T-helper 2 cell treated with Interferon-gamma antibody and Interleukin-4, amounts not matched to agents 100 ng/mL and 5 ng/mL, for 36 hours (primary cell): ENCODE results near the gene CDK5RAP2. TPM values are rescaled to one million over a fixed set of nuclear protein-coding genes. Genes with fewer than 3 reads are reported as not detected.
"Not testable (repeated sequence)": the region's sequence is repeated elsewhere in the genome, so short reads cannot be mapped to it uniquely, and the experiment has no call there.

ENCODE experiments used
- intact Hi-C: fragments of 100-400 bp; cut with micrococcal nuclease; formaldehyde crosslinking; loops from one replicate; pipeline ENCODE4 v1.15.1; 2023
- total RNA-seq: library from RNA; stranded (reverse); gene quantifications from 2 replicates; pipeline ENCODE4 v1.2.3, GENCODE V29; 2022

CDK5RAP2 gene
- total RNA-seq, 1 donor from 2014 or later, result 91.6 TPM

DNA sequence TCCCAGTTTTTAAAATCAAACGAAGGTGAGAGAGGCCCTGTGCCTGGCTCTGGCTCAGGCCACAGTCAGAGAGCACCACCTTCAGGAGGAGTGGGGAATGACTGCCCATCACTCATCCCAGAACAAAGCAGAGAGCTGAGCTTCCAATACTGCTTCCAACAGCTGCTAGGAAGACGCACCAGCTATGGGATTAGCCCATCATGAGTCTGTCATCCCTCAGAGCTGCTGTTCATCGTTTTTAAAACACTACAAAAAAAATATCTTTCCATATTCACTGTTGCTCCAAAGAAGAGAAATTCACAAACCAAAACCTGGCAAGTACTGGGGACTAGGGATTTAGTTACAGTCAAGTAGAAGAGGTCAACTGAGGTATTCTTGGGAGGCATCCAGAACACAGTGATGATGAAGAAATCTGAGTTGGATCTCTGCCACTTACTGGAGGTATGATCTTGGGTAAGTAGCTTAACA lies 102.4 kb downstream of the CDK5RAP2 start:
- intact Hi-C loops, result loop anchor here (5.0 kb wide), 2 partner anchors 185 to 515 kb away; no protein-coding TSS in a partner anchor

DNA sequence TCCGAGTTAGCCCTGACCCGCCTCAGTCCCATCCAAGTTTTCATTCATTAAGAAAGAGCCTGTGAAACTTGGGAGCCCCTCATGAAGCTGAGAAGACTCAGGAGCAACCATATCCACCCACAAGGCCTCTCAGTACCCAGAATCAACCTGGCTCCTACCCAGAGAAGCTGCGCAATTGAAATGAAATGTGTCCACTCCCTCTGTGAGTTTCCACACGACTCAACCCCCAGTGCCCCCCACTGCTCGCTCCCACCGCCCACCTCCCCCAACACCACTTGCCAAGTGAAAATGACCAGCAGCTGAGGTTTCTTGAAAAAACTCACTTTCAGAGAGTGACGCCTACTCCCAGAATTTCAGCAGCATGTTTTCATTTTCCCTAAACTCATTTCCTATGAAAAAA lies 104.6 kb downstream of the CDK5RAP2 start:
- intact Hi-C loops, result loop anchor here (5.0 kb wide), 2 partner anchors 183 to 513 kb away; no protein-coding TSS in a partner anchor

DNA sequence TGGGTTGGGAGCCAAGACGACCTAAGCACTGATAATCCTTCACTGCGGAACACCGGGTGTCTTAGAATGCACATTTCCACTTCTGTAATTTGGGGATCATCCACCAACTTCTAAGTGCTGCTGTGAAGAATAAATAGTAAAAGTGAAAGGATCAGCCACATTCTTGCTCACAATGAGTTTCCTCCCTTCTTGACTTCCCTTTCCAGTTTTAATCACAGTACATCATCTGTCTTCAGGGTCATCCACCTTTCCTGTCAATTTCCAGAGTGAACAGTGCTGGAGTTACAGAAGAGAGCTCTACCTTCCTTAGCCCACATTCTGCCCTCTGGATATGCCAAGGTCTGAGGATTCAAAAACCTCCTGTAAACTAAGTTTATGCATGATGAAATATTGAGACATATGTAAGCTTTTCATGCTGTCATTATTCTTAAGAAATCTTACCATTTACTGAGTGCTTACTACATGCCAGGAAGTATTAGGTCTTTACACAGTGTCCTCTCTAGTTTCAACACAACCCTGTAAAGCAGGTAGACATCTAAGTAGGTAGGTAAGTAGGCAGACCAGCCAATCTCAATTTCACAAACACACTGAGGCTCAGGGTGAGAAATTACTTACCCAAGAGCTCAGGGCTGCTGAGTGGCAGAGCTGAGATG lies 105.2 kb downstream of the CDK5RAP2 start:
- intact Hi-C loops, result loop anchor here (5.0 kb wide), 2 partner anchors 182 to 512 kb away; no protein-coding TSS in a partner anchor

DNA sequence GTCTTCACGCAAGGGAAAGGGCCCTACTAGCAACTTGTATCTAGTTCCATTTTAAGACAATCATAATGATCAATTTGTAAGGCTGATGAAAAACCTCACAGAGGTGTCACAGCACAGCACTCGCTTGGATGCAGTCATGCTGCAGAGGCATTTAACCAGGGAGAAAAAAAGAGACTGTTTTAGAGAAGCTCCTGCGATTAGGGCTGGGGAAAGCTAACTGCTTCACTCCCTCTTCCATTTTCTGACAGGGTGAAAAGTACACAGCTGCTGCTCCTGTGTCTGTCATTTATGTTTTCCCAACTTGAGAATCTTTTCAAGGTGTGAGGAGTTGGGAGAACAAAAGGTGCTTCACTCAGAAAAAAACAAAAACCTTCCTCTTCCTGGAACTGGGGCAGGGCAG lies 106.4 kb downstream of the CDK5RAP2 start:
- intact Hi-C loops, result no loop called here

DNA sequence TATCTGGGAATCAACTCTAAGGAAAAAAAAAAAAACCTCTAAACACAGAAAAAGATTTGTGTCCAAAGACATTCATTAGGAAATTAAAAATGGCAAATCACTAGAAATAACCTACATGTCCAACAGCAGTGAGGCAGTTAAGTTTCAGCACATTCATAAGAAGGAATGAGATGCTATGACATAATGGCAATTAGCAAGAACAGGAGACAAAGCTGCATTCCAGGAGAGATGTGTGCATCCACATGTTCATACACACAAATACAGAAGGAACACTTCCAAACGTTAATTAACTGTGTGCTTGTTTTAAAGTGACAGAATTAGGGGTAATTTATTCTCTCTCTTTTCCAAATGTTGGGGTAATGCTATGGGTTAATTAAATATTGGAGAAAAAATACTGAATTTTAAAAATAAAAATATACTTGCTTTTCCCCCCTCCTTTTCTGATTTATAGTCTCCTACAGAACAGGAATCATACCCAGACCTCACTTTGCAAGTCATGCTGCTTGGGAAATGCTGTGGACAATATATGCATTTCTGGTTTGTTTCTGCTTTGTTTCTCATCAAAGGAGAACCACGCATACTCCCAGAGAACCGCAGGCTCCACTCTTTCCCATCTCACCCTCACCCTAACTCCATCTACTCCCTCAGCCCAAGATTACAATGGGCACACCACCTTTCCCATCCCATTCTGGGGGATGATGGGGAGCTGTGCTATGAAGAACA lies 114.1 kb downstream of the CDK5RAP2 start:
- intact Hi-C loops, result no loop called here

DNA sequence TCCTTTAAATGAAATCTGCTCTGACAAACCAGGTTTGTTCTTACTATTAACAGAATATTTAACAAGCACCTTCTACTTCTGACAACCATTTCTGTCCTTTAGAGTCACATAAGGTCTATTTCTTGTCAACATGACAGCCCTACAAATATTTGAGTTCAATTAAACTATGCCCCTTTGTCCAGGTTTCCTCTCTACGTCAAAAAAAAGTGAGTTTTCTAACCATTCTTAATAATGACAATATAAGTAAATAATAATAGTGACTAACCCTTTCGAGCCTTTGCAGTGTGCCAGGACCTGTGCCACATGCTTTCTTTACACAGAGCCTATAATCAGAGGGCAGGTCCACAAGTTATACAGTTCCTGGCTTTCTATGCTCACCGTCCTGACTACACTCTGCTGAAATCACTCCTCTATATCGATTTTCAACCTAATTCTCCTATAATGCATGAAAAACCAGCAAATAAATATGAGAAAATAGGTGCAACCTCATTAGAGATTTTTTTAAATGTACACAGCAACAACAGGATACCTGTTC lies 115.0 kb downstream of the CDK5RAP2 start:
- intact Hi-C loops, result no loop called here

DNA sequence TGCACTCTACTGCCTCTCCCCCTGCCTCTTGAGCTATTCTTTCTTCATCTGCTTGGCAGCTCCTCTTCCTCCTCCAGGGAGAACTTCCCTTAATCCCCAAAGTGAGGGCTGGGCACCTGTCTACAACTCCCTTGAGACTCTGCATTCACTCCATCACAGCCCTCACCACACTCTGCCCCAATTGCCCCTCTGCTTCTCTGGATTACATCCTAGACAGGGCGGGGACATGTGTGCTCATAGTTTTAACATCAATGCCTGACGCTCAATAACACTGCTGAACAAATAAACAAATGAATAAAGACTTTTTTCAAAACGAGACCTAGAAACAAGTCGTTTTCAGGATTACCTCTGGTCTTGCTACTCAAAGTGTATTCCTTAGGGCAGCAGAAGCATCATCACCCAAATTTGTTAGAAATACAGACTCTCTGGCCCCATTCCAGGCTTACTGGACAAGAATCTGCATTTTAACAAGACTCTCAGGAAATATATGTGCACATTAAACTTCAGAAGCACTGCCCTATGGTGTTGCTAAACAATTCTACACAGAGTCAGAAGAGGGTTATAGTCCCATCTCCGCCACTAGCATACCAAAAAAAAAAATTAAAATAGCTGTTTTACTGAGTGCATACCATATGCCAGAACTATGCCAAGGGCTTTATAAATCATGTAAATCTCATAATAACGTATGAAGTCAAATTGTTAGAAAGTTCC lies 115.6 kb downstream of the CDK5RAP2 start:
- intact Hi-C loops, result no loop called here

DNA sequence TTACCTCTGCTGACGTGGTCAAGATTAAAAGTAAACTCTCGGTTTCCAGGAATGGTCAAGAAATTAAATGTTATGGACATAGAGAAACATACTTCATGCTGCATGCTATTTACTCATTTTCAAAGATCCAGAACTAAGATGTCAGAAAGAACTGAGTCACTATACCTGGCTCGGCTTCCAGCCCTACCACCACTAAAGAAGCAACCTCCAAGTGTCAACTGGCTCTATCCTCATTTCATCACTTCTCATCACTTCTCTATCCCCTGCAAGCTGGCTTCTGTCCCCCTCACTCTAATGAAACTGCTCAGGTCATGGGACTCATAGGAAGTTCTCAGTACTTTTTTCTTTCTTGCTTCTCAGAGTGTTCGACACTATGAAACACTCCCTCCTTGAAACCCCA lies 116.2 kb downstream of the CDK5RAP2 start:
- intact Hi-C loops, result no loop called here

DNA sequence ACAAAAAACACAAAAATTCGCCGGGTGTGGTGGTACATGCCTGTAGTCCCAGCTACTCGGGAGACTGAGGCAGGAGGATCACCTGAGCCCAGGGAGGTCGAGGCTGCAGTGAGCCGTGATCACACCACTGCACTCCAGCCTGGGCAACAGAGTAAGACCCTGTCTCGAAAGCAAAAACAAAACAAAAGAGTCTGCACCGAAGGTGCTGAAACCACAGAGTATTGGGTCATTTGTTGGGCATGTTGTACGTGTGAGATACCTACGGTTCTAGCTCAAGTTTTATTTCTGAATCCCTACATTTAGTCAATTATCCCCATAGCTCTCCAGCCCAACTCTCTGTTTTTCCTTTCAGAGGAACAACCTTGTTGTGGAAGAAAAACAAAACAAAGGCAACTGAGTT lies 118.3 kb downstream of the CDK5RAP2 start:
- intact Hi-C loops, result not testable (repeated sequence)

DNA sequence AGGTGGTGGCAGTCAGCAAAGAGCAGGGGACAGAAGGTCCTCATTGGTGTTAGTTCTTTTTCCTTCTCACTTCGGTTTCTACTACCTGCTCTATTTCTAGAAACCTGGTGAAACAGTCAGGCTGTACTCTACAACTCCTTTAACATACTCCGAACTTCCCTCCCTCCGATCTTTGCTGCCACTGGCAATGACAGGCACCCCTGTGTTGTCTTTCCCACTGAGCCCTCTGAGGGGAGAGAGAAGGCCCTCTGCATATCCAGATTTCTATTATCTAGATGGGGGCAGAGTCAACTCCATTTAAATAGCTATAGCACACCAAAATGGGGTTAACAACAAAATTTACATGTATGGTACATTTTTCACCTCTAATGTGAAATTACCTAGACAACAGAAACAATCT lies 123.7 kb downstream of the CDK5RAP2 start:
- intact Hi-C loops, result no loop called here

DNA sequence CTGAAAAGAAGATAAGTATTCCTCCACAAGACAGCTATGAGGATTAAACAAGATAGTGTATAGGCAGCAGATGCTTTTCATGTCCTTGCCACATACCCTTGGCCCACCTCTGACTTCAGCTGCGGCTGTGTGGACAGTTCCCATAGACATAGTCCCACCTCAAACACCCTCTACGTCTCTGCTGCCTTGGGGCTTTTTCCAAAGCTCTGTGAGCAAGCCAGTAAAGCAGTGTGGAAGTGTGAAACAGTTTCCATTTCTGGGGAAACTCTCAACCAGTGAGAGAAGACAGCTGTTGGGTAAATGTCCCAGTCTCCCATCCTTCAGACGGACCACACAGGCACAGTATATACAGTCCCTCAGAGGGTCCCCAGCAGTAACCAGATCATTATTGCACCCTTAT lies 125.5 kb downstream of the CDK5RAP2 start:
- intact Hi-C loops, result no loop called here

DNA sequence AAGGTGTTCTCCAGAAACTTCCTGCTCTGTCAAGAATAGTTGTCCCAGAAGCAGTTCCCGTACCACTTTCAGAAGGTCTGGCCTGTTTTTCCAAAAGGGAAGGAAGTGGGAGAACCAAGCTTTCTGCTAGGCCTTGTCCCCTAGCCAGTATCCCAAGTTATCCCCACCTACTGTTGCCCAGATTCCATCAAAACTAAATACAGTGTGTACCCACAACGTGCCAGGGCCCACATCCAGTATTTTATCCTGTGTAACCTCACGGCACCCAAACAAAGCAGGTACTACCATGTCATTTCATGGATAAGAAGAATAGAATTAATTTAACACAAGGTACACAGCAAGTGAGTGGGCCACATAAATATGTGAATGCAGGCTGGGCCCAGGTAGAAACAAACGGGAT lies 126.2 kb downstream of the CDK5RAP2 start:
- intact Hi-C loops, result no loop called here

DNA sequence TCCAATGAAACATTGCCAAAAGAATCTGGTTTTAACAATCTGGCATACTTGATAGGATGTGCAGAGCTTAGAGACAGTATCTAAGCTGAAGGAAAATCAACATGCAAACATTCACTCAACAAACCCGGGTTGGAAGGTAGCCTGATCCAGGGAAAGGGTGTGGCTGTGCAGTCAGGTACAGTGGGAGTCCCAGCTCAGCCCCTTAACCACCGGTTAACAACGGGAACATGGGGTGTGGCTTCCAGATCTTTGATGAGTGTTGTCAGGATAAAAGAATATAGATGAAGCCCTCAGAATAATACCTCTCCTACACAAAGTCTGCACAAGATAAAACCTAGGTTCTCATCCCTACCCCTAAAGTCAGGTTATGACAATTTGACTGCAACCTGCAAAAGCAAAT lies 127.3 kb downstream of the CDK5RAP2 start:
- intact Hi-C loops, result no loop called here

DNA sequence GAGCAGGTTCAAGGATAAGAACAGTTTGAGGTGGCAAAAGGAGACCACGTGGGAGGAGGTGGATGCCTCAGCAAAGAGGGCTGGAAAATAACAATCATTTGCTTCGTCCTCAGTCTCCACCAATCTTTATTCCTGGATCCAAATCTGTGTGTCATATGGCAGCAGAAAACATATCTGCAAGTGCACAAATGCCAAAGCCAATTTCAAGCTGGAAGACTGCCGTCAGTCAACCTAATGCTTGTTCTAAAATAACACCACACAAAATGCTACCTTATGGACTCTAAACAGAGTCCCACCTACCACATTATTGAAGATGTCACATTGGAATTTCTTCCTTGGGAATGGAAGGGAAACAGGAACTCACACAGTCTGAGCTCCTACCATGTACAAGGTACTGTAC lies 129.1 kb downstream of the CDK5RAP2 start:
- intact Hi-C loops, result no loop called here

DNA sequence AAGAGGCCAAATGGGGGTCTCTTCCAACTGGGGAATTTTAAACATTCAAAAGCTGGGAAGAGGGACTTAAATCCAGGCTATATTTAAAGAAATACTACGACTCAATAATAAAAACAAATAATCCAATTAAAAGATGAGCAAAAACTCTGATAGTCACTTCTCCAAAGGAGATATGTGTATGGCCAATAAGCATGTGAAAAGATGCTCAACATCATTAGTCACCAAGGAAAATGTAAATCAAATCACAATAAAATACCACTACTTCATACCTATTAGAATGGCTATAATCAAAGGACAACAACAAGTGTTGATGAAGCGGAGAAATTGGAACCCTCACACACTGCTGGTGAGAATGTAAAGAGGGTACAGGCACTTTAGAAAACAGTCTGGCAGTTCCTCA lies 130.4 kb downstream of the CDK5RAP2 start:
- intact Hi-C loops, result no loop called here

DNA sequence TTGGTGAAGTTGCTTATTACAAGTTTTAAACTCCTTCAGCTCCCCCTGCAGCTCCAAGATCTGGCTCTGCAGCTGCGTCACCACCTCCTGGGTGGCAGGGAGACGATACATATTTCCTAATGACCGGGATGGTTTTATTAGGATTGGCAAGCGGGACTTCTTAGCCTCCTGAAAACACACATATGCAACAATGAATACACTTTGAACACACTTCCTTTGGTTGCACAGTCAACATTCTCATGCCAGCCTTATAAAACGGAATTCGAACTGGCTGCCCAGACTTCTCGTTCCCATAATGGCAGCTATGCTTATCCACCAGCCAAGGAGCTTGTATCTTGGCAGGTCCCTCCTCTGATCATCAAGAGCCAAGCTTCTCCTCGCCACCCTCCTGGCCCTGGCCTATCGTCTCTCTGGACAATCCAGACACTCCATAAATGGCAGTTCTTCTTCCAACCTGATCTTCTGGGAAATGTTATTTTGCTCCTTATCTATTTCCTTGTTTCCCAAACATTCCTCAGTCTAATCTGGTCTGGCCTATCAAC lies 131.9 kb downstream of the CDK5RAP2 start:
- intact Hi-C loops, result no loop called here

DNA sequence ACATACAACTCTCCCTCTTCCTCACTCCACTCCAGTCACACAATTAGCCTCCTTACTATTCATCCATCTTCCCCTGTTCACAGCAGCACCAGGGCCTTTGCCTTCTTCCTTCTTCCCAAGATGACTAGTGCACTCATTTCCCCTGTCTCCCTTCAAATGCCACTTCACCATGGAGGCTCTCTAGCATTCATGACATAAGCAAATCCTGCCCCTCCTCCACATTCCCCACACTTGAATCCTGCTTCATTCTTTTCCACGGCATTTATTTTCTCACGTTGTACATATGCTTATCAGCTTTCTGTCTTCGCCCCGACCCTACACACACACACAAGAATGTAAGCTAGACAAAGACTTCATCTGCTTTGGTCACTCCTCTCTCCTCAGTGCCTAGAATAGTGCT lies 133.3 kb downstream of the CDK5RAP2 start:
- intact Hi-C loops, result no loop called here

DNA sequence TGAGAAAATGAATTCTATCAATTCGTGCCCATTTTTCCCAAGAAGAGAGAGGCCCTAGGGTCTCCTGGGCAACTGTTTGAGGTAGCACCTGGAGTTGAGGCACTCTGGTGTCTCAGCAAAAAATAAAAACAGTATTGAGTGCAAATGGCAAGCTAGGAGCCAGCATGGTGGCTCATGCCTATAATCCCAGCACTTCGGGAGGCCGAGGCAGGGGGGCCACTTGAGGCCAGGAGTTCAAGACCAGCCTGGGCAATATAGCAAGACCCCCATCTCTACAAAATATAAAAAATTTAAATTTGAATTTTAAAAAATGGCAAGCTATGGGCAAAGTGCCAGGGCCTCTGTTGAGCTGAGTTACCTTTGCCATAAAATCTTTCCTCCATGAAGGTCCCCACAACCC lies 136.0 kb downstream of the CDK5RAP2 start:
- intact Hi-C loops, result no loop called here

DNA sequence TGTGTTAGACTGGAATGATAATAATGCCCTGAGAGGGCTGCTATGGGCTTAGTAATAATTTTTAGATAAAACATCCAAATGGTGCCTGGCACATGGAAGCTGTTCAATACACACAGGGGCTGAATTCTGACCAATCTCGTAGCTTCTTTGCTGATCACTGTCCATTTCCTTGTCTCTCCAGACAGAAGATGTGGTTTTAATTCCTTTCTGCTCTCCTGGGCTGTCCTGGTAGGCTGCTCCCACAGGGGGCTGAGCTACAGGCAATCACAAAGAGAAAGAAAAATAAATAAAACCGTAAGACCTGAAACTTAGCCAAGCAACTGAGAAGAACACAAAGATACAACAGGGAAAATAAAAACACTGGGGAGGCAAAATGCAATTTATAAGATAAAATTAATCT lies 136.5 kb downstream of the CDK5RAP2 start:
- intact Hi-C loops, result no loop called here

DNA sequence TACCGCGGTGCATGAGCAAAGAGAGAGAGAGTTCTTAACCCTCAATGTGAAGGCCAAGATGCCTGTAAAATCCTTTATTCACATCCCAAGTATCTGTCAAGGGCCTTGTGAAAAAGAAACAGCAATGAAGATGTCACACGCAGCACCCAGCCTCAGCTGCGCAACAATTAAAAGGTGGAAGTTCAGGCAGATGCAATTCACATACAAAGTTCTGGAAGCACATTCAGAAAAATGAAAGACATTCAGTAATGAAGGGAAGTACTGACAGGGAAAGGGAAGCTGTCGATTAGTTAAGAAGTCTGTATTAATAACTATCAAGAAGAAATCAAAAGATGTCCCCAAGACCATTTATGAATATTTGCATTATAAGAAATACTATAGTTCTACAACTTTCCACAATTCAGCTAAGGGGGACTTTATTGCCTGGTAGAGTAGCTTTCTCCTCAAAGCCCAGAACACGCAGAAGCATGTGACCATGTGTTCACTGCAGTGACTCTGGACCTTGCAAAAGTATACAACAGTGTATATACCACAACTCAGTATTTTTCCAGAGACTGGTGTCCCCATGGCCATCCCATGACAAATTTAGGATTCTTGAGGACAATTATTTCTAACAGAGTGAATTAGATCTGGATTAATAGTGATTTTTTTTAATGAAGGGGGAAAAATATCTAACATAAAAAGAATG lies 137.5 kb downstream of the CDK5RAP2 start:
- intact Hi-C loops, result no loop called here
